ENCODE results near the gene SCARB1. TPM values are rescaled to one million over a fixed set of nuclear protein-coding genes. Genes with fewer than 3 reads are reported as not detected.
"Not testable (repeated sequence)": the region's sequence is repeated elsewhere in the genome, so short reads cannot be mapped to it uniquely, and the experiment has no call there.

The SCARB1 gene
- polyA plus RNA-seq, 10 donors = 16.5 to 30.6 (median 20.7) TPM

DNA sequence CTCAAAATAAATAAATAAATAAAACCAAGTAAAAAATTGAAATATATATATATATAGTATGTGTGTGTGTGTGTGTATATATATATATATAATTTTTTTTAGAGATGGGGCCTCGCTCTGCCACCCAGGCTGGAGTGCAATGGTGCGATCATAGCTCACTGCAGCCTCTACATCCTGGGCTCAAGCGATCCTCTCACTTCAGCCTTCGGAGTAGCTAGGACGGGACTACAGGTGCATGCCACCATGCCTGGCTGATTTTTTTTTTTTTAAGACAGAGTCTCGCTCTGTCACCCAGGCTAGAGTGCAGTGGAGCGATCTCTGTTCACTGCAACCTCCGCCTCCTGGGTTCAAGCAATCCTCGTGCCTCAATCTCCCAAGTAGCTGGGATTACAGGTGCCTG lies 24.1 kb upstream of the SCARB1 start:
- not testable (repeated sequence) for DNase-seq

DNA sequence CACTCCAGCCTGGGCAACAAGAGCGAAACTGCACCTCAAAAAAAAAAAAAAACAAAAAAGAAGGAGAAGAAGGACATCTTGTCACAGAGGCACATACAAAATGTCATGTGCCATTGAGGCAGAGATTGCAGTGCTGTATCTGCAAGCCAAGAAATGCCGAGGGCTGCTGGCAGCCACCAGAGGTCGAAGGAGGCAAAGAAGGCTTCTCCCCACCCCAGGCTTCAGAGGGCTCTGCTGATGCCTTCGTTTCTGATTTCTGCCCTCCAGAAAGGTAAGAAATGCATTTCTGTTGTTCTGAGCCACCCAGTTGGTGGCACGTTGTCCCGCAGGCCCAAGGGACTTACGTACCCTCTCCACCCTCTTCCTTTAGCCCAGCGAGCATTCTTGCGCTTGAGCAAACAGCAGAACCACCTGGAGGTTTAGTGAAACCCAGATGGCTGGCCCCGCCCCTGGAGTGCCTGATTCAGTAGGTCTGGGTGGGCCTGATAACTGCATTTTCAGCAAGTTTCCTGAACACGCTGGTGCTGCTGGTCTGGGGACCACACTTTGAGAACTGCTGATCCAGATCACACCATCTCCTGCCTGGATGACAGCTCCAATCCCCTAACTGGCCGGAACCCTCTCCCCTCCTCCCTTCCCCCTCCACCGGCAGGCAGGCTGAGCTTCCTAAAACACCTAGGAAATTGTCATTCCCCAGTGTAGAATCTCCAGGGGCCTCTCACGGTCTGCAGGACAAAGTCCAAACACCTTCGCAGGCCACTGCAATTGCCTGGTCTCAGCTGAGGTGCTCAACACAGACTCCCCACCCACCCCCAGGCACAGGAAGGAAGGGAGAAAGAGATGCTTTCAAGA lies 21.1 kb upstream of the SCARB1 start:
- no peak for DNase-seq

DNA sequence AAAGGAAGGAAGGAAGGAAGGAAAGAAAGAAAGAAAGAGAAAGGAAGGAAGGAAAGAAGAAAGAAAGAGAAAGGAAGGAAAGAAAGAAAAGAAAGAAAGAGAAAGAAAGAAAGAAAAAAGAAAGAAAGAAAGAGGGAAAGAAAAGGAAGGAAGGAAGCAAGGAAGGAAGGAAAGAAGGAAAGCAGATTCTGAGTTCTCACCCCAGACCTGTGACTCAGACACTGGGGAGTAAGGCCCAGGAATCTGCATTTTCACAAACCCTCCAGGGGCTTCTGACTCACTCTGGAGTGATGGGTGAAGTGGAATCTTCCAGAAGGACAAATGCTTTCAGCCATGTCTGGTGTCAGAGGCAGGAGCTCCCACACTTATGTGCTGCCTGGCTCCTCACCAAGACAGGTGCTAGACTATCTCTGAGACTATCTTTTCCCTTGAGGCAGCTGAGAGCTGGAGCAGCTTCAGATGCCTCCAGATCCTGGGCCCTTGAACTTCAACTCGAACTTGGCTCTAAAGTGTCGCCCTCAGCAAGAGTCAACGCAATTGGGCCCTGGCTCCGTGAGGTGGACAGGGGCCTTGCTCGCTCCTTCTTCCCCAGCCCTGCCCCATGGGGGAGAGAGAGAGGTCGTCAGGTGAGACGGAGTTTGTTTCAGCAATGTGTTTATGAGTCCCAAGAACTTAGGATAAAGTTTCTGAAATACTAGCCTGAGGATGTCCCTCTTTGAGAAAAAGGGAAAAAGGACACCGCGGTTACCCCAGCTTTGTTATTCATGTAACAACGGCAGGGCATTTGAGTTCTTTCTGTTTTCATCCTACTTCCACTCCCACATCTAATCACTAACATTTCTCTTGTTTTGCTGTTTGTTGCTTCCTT lies 19.8 kb upstream of the SCARB1 start:
- no peak for DNase-seq

DNA sequence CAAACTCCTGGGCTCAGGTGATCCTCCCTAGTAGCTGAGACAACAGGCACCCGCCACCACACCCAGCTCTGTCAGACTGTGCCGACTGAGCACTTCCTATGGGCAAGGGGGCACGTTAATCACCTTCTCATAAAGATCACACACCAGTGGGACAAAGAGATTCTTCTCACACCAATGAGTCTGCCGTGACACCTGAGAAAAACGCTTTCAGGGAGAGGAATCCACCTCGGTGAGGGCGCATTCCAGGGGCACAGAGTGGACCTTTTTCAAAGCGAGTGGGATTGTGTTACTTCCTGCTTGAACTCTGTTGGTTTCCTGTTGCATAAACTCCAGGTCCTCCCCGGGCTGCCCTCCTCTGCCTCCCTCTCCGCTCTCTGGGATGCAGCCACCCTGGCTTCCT lies 17.5 kb upstream of the SCARB1 start:
- DNase-seq = no peak

DNA sequence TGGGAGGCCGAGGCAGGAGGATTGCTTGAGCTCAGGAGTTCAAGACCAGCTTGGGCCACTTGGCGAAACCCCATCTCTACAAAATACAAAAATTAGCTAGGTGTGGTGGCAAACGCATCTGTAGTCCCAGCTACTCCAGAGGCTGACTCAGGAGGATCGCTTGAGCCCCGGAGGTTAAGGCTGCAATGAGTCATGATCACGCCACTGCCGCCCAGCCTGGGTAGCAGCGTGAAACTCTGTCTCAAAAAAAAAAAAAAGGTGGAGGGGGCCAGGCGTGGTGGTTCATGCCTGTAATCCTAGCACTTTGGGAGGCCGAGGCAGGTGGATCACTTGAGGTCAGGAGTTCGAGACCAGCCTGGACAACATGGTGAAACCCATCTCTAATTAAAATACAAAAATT lies 16.7 kb upstream of the SCARB1 start:
- not testable (repeated sequence) for DNase-seq

DNA sequence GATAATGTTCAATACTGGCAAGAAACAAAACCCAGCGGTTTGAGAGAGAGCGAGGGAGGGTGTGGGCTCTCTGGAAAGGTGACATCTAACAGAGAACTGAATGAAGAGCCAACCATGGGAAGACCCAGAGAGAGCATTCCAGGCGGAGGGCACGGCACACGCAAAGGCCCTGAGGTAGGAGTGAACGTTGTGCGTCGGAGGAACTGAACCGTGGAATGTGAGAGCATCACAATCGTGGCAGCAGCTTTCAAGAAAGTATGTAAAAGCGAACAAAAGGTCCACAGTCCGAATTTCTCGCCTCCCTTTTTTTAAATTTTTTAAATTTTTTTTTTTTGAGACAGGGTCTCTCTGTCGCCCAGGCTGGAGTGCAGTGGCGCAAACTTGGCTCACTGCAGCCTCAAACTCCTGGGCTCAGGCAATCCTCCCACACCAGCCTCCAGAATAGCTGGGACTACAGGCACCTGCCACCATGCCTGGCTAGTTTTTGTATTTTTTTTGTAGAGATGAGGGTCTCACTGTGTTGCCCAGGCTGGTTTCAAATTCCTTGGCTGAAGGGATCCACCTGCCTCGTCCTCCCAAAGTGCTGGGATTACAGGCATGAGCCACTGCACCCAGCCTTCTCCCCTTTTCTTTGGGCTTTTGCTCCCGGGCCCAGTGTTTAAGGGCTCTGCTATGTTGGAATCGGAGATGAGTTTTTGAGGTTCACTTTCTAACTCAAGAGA lies 15.3 kb upstream of the SCARB1 start:
- no peak for DNase-seq

DNA sequence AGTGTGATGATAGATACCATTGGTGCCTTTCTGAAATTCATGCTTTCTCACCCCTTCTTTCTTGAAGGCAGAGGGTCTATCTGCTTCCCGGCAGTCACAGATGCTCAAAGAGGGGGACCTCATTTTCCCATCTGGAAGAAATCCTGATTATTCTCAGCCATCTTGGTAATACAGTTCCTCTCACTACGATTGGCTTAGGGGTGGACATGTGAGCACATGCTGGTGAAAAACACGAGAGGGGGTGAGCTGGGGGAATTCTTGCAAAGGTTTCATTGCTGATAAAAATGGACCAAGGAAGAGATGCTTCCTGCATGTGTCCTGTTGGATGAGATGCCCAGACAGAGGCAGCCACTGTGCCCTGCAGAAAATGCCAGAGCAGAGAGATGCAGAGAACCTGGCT lies 13.8 kb upstream of the SCARB1 start:
- no peak for DNase-seq

DNA sequence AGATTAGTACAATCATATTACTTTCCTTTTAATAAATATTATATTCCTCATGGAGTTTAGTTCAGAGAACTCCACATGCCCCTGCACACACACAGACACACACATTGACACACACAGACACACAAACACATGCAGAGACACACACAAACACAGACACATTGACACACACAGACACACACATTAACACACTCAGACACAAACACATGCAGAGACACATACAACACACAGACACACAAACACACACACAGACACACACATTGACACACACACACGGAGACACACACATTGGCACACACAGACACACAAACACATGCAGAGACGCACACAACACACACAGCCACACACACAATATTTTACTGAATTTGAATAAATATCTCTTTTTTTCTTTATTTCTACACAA lies 12.5 kb upstream of the SCARB1 start:
- no peak for DNase-seq

DNA sequence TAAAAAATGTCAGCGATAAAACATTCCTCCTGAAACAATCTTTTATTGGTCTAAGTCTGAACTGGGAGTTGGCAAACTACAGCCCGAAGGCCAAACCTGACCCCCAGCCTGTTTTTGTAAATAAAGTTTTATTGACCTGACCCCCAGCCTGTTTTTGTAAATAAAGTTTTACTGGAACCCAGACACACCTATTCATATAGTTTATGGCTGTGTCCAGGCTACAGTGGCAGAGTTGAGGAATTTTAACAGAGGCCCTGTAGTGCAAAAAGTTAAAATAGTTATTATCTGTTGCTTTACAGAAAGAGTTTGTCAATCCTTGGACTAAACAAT lies 12.1 kb upstream of the SCARB1 start:
- no peak for DNase-seq

DNA sequence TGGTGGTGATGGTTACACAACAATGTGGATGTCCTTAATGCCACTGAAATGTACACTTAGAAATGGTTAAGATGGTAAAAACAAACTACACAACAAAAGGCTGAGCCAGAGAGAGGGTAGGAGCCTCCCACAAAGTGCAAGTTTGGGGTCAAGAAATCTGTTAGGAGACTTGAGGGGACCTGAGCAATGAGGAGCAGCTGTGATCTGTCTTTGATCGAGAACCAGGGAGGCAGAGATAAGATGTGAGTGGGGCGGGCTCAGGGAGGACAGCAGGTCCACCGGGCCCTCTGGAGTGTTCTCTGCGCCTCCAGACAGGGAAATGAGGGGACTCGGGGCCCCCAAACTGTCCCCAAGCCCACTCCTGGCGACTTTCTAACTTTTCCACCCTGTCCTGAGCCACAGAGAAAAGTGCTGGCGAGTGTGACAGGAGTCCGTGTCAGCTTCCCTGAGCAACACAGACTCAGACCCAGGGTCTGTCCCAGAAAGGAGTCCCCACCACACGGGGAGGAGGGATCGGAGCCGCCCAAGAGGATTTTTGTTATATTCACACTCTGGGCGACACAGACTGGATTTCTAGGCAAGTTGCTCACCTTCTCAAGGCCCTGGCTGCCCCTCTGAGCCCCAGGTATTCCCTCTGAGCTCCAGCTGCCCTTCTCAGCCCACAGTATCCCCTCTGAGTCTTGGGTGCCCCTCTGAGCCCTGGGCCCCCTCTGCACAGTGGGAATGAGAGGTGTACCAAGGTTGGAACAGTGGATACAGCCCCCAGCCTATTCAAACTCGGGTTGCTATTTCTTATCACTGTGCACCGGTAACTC lies 11.5 kb upstream of the SCARB1 start:
- no peak for DNase-seq

DNA sequence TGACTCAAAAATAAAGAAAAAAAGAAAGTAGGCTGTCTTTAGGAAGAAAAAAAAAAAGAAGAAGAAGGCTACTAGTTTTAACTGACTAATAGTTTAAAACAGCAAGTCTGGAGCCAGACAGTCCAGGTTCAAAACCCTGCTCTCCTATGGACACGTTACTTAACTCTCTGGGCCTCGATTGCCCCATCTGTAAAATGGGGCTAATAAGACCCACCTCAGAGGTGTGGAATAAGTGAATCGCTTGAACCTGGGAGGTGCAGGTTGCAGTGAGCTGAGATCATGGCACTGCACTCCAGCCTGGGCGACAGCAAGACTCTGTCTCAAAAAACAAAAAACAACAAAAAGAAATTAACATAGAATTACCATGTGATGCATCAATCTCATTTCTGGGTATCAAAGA lies 10.5 kb upstream of the SCARB1 start:
- DNase-seq = no peak

DNA sequence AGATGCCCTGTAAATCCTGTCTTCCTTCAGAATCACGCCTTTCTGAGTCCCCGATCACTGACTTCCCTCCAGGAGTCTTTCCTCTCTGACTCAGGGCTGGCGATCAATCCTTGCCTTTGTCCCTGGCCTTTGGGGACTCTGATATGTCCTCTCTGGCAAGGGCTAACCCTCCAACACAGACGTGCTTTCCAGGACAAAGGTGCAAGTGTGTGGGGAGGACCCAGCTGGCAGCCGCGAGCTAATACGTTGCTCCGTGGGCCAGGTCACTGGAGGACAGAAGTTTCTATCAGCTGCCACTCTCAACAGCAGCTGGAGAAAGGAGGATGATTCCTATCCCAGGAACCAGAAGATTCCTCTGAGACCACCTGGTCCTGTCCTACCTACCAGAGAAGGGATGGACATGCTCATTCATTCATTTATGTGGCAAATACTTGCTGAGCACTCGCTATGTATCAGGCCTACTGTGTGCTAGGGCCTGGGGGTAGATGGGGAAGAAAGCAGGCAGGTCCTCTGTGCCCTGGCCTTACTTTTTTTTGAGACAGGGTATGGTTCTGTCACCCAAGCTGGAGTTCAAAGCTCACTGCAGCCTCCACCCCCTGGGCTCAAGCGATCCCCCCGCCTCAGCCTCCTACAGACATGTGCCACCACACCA lies 8.5 kb upstream of the SCARB1 start:
- DNase-seq = no peak

DNA sequence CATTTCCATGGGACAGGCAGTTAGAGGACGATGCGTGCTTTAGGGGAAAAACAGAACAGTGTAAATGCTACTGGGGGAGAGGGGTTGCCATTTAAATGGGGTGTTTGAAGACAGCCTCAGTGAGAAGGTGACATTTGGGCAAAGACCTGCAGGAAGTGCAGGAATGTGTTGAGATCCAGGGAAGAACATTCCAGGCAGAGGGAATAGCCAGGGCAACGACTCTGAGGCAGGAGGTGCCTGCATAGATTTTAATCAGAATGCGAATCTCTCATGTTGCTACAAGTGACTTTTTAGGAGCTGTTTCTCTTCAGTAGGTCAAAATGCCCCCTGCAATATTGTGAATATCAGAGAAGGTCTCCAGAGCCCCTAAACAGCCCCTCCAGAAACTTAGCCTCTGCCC lies 7.6 kb upstream of the SCARB1 start:
- DNase-seq = no peak

DNA sequence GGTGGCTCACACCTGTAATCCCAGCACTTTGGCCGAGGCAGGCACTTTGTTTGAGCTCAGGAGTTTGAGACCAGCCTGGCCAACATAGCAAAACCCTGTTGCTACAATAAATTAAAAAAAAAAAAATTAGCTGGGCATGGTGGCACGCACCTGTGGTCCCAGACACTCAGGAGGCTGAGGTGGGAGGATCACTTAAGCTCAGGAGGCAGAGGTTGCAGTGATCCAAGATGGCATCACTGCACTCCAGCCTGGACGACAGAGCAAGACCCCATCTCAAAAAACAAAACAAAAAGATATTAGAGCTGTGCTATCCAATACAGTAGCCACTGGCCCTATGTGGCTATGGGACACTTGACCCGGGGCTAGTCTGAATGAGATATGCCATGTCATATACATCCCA lies 6.9 kb upstream of the SCARB1 start:
- no peak for DNase-seq

DNA sequence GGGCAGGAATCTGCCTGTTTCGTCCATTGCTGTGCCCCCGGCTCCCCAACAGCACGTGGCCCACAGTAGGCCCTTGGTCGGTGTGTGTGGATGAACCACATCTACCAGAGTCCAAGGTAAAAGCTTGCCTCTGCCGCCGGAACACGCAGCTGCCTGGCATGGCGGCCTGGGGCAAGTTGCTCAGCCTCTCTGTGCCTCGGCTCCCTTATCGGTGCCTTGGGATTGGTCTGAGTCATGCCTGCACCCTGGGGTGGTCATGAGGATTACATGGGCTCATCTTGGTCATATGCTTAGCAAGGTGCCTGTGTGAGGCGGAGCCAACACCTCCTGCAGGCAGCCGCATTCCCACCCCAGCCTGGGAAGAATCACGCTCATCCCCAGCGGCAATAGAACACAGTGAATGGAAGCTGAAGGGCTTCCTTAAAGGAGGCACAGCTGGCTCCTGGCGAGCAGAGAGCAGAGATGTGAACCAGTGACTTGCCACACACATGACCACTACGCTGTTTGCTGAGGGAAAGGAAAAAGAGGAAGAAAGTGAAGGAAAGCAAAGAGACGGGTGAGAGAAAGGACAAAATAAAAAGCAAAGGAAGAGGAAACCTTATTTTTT lies 5.5 kb upstream of the SCARB1 start:
- DNase-seq = no peak

DNA sequence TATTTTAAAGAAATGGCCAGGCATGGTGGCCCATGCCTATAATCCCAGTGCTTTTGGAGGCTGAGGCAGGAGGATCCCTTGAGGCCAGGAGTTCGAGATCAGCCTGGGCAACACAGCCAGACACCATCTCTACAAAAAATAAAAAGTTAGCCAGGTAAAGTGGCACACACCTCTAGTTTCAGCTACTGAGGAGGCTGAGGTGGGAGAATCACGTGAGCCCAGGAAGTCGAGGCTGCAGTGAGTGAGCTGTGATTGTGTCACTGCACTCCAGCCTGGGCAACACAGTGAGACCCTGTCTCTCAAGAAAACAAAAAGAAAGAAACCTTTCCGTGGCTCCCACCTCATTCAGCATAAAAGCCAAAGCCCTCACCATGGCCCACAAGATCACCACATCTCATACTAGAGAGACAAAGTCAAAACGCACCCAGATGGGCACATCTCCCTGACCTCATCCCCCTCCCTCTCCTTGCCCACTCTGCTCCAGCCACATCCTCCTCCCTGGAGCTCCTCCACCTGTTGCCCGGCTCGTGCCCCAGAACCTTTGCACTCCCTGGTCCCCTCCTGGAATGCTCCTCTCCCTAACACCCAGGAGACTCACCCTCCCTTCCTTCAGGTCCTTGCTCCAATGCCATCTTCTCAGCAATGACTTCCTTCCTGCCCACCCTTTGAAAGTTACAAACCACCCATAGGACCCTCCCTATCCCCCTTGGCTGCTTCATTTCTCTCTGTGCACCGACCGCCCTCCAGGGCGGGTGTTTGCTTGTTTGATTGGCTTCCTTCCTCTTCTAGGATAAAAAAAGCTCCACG lies 4.8 kb upstream of the SCARB1 start:
- DNase-seq = no peak

DNA sequence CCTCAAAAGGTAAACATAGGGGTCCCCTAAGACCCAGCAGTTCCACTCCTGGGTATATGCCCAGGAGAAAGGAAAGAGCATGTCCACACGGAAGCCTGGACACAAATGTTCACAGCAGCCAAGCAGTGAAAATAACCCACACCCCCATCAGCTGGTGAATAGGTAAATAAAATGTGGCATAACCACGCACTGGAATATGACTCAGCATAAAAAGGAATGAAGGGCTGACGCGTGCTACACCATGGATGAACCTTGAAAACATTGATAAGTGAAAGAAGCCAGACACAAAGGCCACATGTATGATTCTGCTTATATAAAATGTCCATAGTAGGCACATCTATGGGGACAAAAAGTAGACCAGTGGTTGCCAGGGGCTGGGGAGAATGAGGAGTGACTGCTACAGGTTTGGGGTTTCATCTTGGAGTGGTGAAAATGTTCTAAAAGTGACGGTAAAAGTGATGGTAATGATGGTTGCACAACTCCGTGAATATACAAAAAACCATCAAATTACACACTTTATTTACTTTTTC lies 3.8 kb upstream of the SCARB1 start:
- no peak for DNase-seq

DNA sequence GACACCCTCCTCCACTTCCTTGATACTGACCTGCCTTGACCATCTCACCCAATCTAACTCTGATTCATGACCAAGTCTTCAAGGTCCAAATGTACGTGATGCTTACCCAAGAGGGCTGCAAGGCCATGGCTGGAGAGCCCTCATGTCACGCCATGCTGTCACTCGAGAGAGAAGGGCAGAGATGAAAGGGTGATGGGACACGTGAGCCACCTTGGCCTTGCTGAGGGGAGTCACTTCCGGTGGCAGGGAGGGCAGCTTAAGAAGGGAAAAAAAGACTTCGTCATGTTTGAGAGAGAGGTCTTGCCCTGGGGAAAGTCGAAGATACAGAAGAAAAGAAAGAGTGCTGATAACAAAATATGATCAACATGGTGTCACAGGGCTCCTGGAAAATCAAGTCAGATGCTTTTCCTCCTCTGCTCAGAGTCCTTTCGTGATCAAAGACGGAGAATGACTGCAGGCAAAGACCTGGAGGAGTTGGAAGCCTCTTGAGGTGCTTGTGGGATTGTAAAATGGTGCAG lies 3.3 kb upstream of the SCARB1 start:
- DNase-seq = no peak

DNA sequence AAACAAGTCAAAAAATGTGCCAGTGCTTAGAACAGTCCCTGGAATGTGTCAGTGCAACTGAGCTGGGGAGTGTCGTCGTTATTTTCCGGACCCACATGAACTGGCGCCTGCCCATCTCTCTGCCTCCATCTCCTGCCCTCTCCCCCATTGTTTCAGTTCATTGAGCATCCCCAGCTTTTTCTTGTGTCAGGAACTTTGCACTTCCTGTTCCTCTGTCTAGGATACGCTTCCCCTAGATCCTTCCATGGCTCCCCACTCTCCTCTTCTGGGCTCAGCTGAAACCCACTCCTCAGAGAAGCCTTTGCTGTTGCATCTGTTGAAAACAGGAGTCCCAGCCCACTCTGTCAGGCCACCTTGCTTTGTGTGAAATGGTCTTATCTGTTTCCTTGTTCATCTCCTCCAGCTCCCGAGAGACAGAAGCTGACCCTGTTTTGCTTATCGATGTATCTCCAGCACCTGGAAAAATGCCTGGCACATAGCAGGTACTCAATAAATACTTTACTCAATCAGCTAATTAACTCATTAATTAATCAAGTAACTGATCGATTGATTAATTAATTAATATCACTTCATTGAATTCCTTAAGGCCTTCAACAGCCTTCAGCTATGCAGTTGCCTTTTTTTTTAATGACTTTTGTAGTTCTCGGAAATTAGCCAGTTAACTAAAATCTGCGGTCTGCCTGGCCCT lies 2.7 kb upstream of the SCARB1 start:
- no peak for DNase-seq

Data from muscle of back (tissue), 11 donors.